Endothelial cell (in vitro differentiated cells): ENCODE results near the gene KLHL22. TPM values are rescaled to one million over a fixed set of nuclear protein-coding genes. Genes with fewer than 3 reads are reported as not detected.
"Not testable (repeated sequence)": the region's sequence is repeated elsewhere in the genome, so short reads cannot be mapped to it uniquely, and the experiment has no call there.

ENCODE experiments used
- DNase-seq: peaks from one replicate; pipeline ENCODE4 v3.0.0; 2021; ENCODE audit warnings: low spot score
- H3K27ac Mint-ChIP-seq: one replicate; pipeline ENCODE4 v1.8.0; 2021; ENCODE audit warnings: mixed read lengths, inconsistent platforms; ENCODE audit not compliant: unreplicated experiment
- H3K27me3 Mint-ChIP-seq: one replicate; pipeline ENCODE4 v1.8.0; 2021; ENCODE audit warnings: mild to moderate bottlenecking, moderate library complexity, mixed read lengths, inconsistent platforms; ENCODE audit not compliant: unreplicated experiment
- H3K36me3 Mint-ChIP-seq: one replicate; pipeline ENCODE4 v1.8.0; 2021; ENCODE audit warnings: mild to moderate bottlenecking, low read depth, mixed read lengths, inconsistent platforms; ENCODE audit not compliant: unreplicated experiment
- H3K4me1 Mint-ChIP-seq: one replicate; pipeline ENCODE4 v1.8.0; 2021; ENCODE audit warnings: mild to moderate bottlenecking, mixed read lengths, inconsistent platforms; ENCODE audit not compliant: unreplicated experiment
- H3K4me3 Mint-ChIP-seq: one replicate; pipeline ENCODE4 v1.8.0; 2021; ENCODE audit warnings: mild to moderate bottlenecking, mixed read lengths, inconsistent platforms; ENCODE audit not compliant: unreplicated experiment
- H3K9me3 Mint-ChIP-seq: one replicate; pipeline ENCODE4 v1.8.0; 2021; ENCODE audit warnings: mixed read lengths, inconsistent platforms; ENCODE audit not compliant: unreplicated experiment
- total RNA-seq: library from RNA; stranded (reverse); fragmentation: NEBNext Ultra II Directional; extraction: Animal tissue kit (Norgen Biotek cat#: 25700); gene quantifications from one replicate; pipeline ENCODE4 v1.2.1, GENCODE V29; 2021; ENCODE audit not compliant: unreplicated experiment
- TF ChIP-seq, protein P1 (sequence below): fragments of 200-600 bp; sonication (generic); IDR thresholded peaks from one replicate; pipeline ENCODE4 v1.5.0; 2021; ENCODE audit warnings: antibody characterized with exemption; ENCODE audit not compliant: unreplicated experiment

Gene KLHL22
- total RNA-seq, 1 donor from 2014 or later = 19.4 TPM

- no peak for DNase-seq
- Mint-ChIP-seq H3K4me3 (no peak overlapping the region), H3K27ac (no peak overlapping the region), H3K36me3 (peaks cover 20% of the 10 kb centered on the region), H3K4me1 (no peaks in the 10 kb centered on the region), H3K27me3 (peaks cover 2% of the 10 kb centered on the region), H3K9me3 (no peaks in the 10 kb centered on the region)
- TF ChIP-seq, protein P1, sequence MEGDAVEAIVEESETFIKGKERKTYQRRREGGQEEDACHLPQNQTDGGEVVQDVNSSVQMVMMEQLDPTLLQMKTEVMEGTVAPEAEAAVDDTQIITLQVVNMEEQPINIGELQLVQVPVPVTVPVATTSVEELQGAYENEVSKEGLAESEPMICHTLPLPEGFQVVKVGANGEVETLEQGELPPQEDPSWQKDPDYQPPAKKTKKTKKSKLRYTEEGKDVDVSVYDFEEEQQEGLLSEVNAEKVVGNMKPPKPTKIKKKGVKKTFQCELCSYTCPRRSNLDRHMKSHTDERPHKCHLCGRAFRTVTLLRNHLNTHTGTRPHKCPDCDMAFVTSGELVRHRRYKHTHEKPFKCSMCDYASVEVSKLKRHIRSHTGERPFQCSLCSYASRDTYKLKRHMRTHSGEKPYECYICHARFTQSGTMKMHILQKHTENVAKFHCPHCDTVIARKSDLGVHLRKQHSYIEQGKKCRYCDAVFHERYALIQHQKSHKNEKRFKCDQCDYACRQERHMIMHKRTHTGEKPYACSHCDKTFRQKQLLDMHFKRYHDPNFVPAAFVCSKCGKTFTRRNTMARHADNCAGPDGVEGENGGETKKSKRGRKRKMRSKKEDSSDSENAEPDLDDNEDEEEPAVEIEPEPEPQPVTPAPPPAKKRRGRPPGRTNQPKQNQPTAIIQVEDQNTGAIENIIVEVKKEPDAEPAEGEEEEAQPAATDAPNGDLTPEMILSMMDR = no peak
These were observed 11.8 kb downstream of the KLHL22 start for GRCh38 chr22:20483771-20484170.

GRCh38 chr22:20483143-20483506, 12.5 kb downstream of the KLHL22 start:
- H3K4me1 Mint-ChIP-seq, H3K4me3 Mint-ChIP-seq, DNase-seq, H3K27ac Mint-ChIP-seq, H3K9me3 Mint-ChIP-seq, H3K27me3 Mint-ChIP-seq: not testable (repeated sequence)
- peaks cover 15% of the 10 kb centered on the region for H3K36me3 Mint-ChIP-seq

GRCh38 chr22:20479612-20480196, 15.9 kb downstream of the KLHL22 start:
- no peak for DNase-seq
- H3K36me3 Mint-ChIP-seq = peaks cover 8% of the 10 kb centered on the region
- no peak overlapping the region for H3K27ac Mint-ChIP-seq
- no peak overlapping the region for H3K4me3 Mint-ChIP-seq
- TF ChIP-seq, protein P1 = no peak
- H3K9me3 Mint-ChIP-seq = no peaks in the 10 kb centered on the region
- no peaks in the 10 kb centered on the region for H3K4me1 Mint-ChIP-seq
- H3K27me3 Mint-ChIP-seq = peaks cover 1% of the 10 kb centered on the region

GRCh38 chr22:20478059-20478458, 17.5 kb downstream of the KLHL22 start:
- H3K9me3 Mint-ChIP-seq, H3K27me3 Mint-ChIP-seq, H3K36me3 Mint-ChIP-seq, DNase-seq, H3K4me1 Mint-ChIP-seq, H3K4me3 Mint-ChIP-seq, H3K27ac Mint-ChIP-seq: not testable (repeated sequence)

- not testable (repeated sequence) for H3K27ac Mint-ChIP-seq, H3K27me3 Mint-ChIP-seq
These were observed 20.0 kb downstream of the KLHL22 start for GRCh38 chr22:20475569-20475968.

DNA sequence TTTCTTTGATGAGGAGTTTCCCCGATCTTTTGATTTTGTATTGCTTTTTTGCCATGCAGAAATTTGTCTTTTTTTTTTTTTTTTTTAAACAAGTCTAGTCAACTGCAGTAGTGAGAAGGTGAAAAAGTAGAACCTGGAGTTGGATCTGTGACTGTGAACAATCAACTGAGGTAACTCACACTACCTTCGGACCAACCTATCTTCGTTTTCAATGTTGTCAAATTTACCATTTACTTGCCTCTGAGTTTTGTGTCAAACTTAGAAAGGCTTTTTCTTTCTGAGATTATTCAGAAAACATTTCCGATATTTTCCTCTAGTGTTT, 20.5 kb downstream of the KLHL22 start:
- Mint-ChIP-seq H3K27me3 (peaks cover 3% of the 10 kb centered on the region), H3K9me3 (no peaks in the 10 kb centered on the region), H3K4me3 (no peak overlapping the region), H3K4me1 (no peaks in the 10 kb centered on the region), H3K36me3 (peaks cover 4% of the 10 kb centered on the region), H3K27ac (no peak overlapping the region)
- no peak for DNase-seq
- TF ChIP-seq, protein P1 = no peak

More at GRCh38 chr22:20475569-20475968, 20.0 kb downstream of the KLHL22 start:
- H3K4me1 Mint-ChIP-seq, H3K9me3 Mint-ChIP-seq, DNase-seq, H3K4me3 Mint-ChIP-seq, H3K36me3 Mint-ChIP-seq: not testable (repeated sequence)
